Vagina (tissue), 2 donors: Measurements from ENCODE around the gene SLC8A1.

ENCODE experiments used
- POLR2AphosphoS5 ChIP-seq, 2 donors: sonication (generic); formaldehyde crosslinking; IDR thresholded peaks; one replicate each; pipeline ENCODE4 v1.9.0; 2017; ENCODE audit warnings: antibody characterized with exemption in 2 of 2, mild to moderate bottlenecking in 2 of 2, low read depth in 1 of 2; ENCODE audit not compliant: insufficient read depth in 1 of 2
- TF ChIP-seq, protein P1 (sequence below), 3 experiments: fragments of 450-650 bp in 2 of 3; fragments of 200-600 bp in 1 of 3; sonication (generic) in 1 of 3; IDR thresholded peaks; one replicate each; pipeline ENCODE4 v1.5.1; 2017 to 2019; ENCODE audit warnings: antibody characterized with exemption in 3 of 3, mild to moderate bottlenecking in 2 of 3, moderate library complexity in 2 of 3

DNA sequence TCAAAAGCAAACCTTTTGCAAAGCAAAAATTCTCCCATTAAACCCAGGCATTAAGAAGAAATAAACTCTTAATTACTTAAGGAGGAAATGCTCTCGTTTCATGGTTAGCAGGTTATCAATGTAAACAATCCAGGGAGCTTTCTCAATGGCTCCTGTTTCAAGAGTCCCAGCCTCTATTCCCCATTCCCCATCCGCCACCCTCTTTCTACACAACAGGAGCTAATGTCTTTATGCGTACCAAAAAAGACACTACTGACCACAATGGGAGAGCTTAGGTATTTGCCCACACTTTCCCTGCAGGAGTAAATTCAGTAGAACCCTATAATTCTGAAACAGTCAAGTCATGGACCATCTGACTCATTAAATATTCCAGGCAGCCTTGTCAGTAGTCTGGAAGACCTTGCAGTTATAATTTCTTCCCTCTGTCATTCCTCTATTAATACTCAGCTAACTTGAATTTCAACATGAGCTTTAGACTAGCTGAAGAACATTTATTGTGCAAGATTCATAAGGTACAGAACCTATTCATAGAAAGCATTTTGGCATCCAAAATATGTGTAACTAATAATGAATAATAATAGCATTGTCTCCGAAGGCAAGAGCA is 48.6 kb downstream of the SLC8A1 start:
- TF ChIP-seq, protein P1, sequence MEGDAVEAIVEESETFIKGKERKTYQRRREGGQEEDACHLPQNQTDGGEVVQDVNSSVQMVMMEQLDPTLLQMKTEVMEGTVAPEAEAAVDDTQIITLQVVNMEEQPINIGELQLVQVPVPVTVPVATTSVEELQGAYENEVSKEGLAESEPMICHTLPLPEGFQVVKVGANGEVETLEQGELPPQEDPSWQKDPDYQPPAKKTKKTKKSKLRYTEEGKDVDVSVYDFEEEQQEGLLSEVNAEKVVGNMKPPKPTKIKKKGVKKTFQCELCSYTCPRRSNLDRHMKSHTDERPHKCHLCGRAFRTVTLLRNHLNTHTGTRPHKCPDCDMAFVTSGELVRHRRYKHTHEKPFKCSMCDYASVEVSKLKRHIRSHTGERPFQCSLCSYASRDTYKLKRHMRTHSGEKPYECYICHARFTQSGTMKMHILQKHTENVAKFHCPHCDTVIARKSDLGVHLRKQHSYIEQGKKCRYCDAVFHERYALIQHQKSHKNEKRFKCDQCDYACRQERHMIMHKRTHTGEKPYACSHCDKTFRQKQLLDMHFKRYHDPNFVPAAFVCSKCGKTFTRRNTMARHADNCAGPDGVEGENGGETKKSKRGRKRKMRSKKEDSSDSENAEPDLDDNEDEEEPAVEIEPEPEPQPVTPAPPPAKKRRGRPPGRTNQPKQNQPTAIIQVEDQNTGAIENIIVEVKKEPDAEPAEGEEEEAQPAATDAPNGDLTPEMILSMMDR (IDR thresholded peaks at IDR 0.05), result no peak
- TF ChIP-seq POLR2AphosphoS5 (IDR thresholded peaks at IDR 0.05; ENCODE audit: insufficient read depth in 1 of 2, low read depth in 1 of 2), result no peak
